GM21367 (cell line): ENCODE data around the gene KAZN.

Source experiments
- ATAC-seq: cut with Tn5 transposase; IDR thresholded peaks from one replicate; pipeline ENCODE4 v1.9.1; 2021; ENCODE audit not compliant: unreplicated experiment

KAZN gene

GRCh38 chr1:14738235-14738634 lies 139.8 kb downstream of the KAZN start:
- ATAC-seq, result no peak

DNA sequence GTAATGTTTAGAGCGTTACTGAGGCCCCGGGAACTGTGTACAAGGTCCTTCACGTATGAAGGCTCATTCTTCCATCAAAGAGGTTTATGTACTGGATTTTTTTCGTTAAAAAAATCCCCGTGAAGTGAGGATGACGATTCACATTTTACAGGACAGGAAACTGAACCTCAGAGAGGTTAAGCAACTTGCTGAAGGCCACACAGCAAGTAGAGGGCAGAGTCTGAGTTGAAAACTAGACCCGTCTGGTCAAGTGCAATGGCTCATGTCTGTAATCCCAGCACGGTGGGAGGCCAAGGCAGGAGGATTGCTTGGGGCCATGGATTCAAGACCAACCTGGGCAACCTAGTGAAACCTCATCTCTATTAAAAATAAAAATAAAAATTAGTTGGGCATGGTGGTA lies 140.2 kb downstream of the KAZN start:
- ATAC-seq, result no peak

GRCh38 chr1:14739082-14739832 lies 140.8 kb downstream of the KAZN start:
- no peak for ATAC-seq

DNA sequence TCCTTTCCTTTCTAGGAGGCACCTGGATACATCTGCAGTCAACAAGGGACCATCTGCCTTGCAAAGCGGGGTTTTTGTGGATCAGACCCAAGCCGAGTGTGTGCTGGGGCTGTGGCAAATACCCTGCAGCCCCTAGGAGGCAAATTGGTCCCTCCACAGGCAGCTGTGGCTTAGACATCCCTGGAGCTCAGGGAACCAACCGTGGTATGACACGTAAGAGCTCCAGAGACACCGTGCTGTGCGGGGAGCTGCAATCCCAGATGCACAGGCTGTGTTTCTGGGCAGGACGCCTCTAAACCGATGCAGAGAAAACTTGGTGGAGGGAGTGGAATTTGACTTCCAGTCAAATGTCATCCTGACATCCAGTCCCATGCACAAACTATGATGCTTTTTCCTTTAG lies 141.5 kb downstream of the KAZN start:
- ATAC-seq, result no peak

DNA sequence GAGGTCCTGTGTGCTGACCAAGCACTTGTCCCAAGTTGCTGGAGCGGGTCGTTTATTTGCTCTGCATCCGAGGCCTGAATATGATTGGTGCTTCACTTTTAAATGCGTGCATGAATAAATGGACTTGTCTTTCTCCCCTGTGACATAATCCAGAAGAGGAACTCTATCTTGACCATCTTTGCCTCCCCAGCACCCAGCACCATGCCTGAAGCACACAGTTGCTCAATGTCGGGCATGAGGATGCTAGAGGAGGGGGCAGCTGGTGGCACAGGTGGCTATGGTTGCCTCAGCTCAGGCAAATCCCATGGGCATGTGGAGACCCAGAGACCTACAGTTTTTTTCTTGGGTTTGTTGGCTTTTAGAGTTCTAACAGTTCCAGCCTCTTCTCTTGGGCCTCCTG lies 142.6 kb downstream of the KAZN start:
- ATAC-seq, result no peak

GRCh38 chr1:14741532-14741931 lies 143.0 kb downstream of the KAZN start:
- ATAC-seq, result no peak

DNA sequence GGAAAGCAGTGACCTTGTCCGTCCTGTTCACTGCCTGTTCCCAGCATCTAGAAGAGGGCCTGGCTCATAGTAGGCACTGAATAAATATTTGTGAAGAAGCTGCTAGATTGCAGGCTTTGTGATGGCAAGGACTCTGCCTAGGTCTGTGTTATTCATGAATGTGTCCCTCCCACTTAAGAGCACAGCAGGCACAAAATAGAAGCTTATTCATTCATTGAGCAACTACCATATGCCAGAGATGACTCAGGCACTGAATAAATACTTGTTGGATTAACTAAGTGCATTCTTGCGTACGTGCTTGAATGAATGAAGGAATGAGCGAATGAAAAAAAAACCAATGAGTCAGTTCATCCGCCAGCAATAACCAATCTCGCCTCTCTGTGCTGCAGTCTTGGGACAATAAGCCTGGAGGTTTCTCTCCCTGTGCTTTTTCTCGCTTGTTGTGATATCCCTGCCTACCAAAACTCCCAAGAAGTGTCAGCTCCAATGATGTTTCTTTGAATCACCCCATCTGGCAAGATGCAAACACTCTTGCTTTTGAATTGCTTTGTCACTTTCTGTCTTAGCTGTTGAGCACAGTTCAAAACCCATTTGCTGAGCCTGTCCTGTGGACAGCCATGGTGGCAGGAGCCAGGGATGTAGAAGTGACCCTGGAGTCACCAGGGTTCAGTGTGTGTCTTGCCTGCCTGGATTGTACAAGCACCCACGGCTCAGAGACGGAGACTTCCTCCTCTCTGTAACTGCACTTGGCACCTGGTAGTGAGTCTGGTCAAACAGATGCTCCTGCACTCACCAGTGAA lies 143.9 kb downstream of the KAZN start:
- ATAC-seq, result no peak

DNA sequence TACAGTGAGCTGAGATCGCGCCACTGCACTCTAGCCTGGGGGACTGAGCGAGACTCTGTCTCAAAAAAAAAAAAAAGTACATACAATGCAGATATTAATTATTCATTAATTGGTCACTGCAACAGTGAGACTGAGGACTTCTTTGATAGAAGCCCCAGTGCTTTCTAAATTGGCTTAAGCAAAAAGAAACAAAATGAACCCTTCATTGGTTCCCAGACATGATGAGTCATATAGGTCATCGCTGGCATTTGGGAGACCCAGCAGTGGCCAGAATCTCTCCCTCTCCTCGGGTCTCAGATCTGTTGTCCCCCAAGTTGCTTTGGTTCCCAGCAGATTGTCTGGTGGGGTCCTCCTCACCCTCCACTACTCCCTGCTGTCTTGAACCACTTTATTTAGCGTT lies 144.9 kb downstream of the KAZN start:
- ATAC-seq, result no peak

GRCh38 chr1:14745001-14745720 lies 146.7 kb downstream of the KAZN start:
- no peak for ATAC-seq

DNA sequence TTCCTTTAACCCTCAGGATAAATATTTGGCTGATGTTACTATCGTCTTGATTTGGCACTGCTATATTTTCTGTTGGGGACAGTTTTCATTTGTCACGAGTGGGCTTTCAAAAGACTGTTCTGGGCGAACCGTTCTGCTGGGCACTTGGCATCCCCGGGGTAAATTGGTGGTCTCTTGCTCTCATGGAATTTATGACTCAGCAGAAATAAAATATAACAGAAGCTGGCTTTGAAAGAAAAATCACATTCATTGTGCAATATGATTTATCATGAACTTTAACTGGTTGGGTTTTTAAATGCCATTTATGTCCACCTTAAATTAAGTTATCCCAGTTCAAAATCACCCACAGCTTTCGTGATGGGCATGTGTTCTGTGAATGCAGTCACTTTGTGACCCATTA lies 147.3 kb downstream of the KAZN start:
- ATAC-seq, result no peak

GRCh38 chr1:14746393-14746792 lies 147.9 kb downstream of the KAZN start:
- ATAC-seq, result no peak

GRCh38 chr1:14748151-14748550 lies 149.7 kb downstream of the KAZN start:
- ATAC-seq, result no peak

DNA sequence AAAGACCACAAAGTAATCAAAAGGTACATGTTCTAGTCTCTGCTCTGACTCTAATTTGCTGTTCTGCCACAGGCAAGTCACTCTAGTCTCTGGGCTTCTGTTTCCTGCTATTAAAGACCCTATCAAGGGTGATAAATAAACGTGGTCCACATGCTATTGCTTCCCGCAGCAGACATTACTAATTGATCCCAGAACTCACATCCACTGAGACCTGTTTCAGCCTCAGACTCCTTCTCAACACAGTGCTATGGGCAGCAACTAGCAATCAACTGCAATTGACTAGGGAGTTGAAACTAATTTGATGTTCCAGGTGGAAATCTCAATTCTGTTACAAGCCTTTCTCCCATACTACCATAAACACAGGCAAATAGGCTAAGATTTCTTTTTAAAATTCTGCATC lies 150.5 kb downstream of the KAZN start:
- ATAC-seq, result no peak

DNA sequence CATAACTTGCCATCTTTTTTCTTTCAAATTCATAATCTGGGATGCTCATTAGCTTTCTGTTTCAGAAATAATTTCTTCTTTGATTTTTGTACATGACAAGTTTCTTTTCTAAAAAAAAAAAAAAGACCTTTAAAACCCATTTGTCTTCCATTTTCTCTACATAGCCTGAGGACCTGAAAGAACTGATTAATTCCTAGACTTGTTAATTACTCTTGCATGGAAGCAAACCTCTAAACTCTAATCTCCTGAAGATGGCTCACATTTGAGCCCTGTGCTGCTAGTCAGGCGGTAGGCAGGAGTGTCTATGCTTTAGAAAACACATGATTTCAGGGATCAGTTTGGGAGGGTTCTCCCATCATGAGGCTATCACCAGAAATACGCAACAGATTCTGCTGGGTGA lies 152.0 kb downstream of the KAZN start:
- no peak for ATAC-seq

DNA sequence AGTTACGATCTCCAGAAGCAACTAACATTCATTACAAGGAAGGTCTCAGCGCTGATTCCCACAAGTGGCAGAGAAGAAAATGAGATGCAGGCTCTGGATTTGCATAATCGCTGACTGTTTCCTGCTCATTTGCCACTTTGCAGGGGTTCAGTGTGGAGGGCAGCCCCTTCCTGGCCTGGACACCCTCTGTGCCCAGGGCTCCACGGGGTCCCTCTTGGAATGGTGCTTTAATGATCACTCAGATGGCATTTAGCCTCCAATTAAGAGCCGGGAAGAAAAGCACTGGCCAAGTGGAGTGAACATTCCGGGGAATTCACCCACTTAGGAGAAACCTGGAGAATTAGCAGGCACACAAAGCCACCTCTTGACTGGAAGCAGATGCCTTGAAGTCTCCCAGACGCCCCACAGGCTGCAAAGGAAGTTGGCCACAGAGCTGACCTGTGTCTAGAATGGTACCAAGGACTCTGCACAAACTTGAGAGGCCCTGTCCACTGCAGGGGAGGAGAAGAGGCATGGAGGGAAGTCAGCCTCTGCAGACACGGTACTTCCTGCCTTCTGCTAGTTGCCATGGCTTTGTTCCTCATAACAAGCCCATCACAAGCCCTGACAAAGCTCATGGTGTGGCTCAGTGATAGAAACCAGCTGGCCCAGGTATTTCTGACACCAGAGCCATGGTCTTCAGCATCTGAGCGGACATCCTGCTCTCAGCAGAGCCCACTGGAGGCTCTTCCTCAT lies 157.2 kb downstream of the KAZN start:
- ATAC-seq, result no peak

- ATAC-seq, result no peak
These were observed 158.3 kb downstream of the KAZN start for GRCh38 chr1:14756589-14757285.

GRCh38 chr1:14757286-14757625 lies 158.8 kb downstream of the KAZN start:
- ATAC-seq, result no peak

DNA sequence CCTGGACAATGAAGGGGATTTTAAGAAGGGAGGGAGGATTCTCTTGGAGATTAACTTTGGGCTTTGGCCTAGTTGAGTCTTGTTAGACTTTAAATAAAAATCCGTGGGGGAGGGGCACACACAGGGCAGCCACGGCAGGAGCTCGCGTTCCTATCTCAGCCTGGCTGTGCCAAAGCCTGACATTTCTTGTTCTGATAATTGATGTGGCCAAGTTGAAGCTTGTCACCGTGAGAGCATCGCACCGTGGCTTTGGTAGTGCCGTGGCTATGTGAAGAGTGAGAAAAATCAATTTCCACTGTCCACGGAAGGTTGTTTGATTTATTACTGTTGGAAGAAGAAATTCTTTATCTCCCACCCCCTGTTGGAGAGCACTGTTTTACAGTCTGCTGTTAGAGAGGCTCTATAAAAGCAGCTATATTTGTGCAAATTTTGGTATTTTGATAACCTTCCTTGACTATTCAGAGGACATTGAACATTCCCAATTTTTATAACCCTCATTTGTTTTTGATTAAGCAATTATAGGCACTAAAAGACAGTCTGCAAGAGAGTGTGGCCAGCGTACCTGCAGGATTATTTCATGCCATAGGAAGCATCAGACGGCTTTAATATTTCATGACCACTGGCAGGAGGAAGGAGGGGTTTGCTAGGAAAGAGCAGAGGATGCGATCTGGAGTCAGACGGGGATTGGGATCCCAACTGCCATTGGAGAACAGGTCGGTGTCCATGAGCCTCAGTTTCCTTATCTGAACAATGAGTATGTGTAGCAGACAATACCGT lies 160.7 kb downstream of the KAZN start:
- no peak for ATAC-seq

- no peak for ATAC-seq
These were observed 161.4 kb downstream of the KAZN start for GRCh38 chr1:14759843-14760242.

DNA sequence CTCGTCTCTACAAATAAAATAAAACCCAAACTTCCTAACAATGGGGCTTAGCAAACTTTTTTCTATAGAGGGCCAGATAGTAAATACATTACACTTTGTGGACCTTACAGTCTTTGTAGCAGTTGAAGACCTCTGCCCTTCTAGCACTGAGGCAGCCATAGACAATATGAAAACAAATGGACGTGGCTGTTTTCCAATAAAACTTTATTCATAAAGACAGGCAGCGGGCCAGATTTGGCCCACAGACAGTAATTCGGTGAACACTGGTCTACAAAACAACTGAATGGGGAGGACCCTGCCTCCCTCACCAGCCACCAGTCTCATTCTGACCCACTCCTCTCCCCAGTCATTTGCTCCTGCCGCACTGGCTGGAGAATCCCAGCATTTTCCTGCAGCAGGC lies 162.3 kb downstream of the KAZN start:
- ATAC-seq, result no peak
